Sigmoid colon (tissue), 7 donors: Measurements from ENCODE around the gene NOC4L. TPM values are rescaled to one million over a fixed set of nuclear protein-coding genes. Genes with fewer than 3 reads are reported as not detected.
"Not testable (repeated sequence)": the region's sequence is repeated elsewhere in the genome, so short reads cannot be mapped to it uniquely, and the experiment has no call there.

Experiments
- DNase-seq: peaks from one replicate; pipeline ENCODE4 v3.0.0-alpha.2; 2019
- H3K27ac ChIP-seq, 4 donors: fragments of 200-600 bp; sonication (generic); one replicate each; pipeline ENCODE4 v1.5.1; 2016 to 2019; ENCODE audit warnings: mild to moderate bottlenecking in 1 of 4
- H3K27me3 ChIP-seq, 3 donors: fragments of 200-600 bp; sonication (generic); one replicate each; pipeline ENCODE4 v1.5.1; 2019; ENCODE audit warnings: mild to moderate bottlenecking in 1 of 3
- H3K36me3 ChIP-seq, 4 donors: fragments of 200-600 bp; sonication (generic); one replicate each; pipeline ENCODE4 v1.5.1; 2016 to 2019
- H3K4me1 ChIP-seq, 4 donors: fragments of 200-600 bp; sonication (generic); one replicate each; pipeline ENCODE4 v1.5.1; 2017 to 2019
- H3K4me3 ChIP-seq, 4 donors: fragments of 200-600 bp; sonication (generic); one replicate each; pipeline ENCODE4 v1.5.1; 2017 to 2019; ENCODE audit warnings: mild to moderate bottlenecking in 2 of 4, moderate library complexity in 1 of 4
- H3K9me3 ChIP-seq, 4 donors: fragments of 200-600 bp in 3 of 4; sonication (generic) in 3 of 4; one replicate each; pipeline versions ENCODE4 v1.5.1 to v1.6.1; 2013 to 2019
- EP300 ChIP-seq, 4 donors: sonication (generic); formaldehyde crosslinking; IDR thresholded peaks; one replicate each; pipeline ENCODE4 v1.6.1; 2017; ENCODE audit warnings: antibody characterized with exemption in 4 of 4
- POLR2A ChIP-seq, 2 donors: fragments of 450-650 bp; IDR thresholded peaks; one replicate each; pipeline ENCODE4 v1.6.1; 2016; ENCODE audit warnings: antibody characterized with exemption in 2 of 2, mild to moderate bottlenecking in 2 of 2, moderate library complexity in 2 of 2
- POLR2AphosphoS5 ChIP-seq, 4 donors: sonication (generic); formaldehyde crosslinking; IDR thresholded peaks; one replicate each; pipeline ENCODE4 v1.6.1; 2017; ENCODE audit warnings: antibody characterized with exemption in 4 of 4
- WGBS, 2 donors: extraction: QIAGEN DNeasy Blood & Tissue Kit; methylation state at CpG; one replicate each; pipeline ENCODE4 v1.1.7; 2013; 5-methylcytosine and 5-hydroxymethylcytosine counted together
- intact Hi-C: fragments of 100-400 bp; cut with DNase I; formaldehyde crosslinking; loops from one replicate; pipeline ENCODE4 v1.15.1; 2023
- polyA plus RNA-seq, 3 donors: library from polyadenylated mRNA; stranded (reverse); fragments of 200-250 nt; gene quantifications; one replicate each; pipeline ENCODE4 v1.2.3, GENCODE V29; 2013
- total RNA-seq, 4 donors: library from RNA; depleted of rRNA; stranded (reverse); fragments of >200 nt; gene quantifications; one replicate each; pipeline ENCODE4 v1.1.0, GENCODE V29; 2016
- TF ChIP-seq, protein P1 (sequence below), 4 experiments: fragments of 450-650 bp in 3 of 4; fragments of 200-600 bp in 1 of 4; IDR thresholded peaks; one replicate each; pipeline ENCODE4 v1.5.1; 2016 to 2019; ENCODE audit warnings: antibody characterized with exemption in 4 of 4, mild to moderate bottlenecking in 3 of 4, moderate library complexity in 2 of 4
- donor health status: healthy with polysubstance abuse.
- donor health status: Bipolar disorder and iron deficiency.
- donor health status: healthy.

NOC4L gene
- total and polyA plus RNA-seq, 7 donors: 5.4 to 34.9 (median 9.4) TPM

DNA sequence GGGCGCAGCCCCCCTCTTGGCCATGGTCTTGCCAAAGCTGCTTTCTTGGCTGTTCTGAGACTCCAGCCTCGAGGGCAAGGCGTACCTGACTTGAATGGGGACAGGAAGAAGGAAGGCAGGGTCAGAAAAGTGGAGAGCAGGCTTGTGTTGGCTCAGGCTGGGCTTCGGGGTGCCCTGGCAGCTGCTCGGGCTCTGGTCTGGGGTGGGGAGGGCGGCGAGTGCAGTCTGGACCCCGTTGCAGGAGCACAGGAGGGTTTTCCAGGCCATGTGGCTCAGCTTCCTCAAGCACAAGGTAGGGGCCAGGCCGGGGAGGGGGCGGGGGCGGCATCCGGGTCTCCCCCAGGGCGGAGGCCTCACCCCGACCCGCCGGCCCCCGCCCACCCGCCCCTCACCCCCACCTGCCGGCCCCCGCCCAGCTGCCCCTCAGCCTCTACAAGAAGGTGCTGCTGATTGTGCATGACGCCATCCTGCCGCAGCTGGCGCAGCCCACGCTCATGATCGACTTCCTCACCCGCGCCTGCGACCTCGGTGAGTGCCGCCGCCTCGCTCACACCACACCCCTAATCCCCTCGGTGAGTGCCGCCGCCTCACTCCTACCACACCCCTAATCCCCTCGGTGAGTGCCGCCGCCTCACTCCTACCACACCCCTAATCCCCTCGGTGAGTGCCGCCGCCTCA, 4.2 kb downstream of the NOC4L start:
- 89 to 91% methylated on average over 35 of the region's 41 CpGs for WGBS, 2 donors
- intact Hi-C loops: loop anchor here (10.0 kb wide), 1 partner anchor 346 kb away; the partner anchor contains the start of gene FBRSL1

DNA sequence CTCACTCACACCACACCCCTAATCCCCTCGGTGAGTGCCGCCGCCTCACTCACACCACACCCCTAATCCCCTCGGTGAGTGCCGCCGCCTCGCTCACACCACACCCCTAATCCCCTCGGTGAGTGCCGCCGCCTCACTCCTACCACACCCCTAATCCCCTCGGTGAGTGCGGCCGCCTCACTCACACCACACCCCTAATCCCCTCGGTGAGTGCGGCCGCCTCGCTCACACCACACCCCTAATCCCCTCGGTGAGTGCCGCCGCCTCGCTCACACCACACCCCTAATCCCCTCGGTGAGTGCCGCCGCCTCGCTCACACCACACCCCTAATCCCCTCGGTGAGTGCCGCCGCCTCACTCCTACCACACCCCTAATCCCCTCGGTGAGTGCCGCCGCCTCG, 5.3 kb downstream of the NOC4L start:
- H3K4me1 ChIP-seq: peaks cover 0 to 20% (median 19%) of the 10 kb centered on the region in 4 donors
- H3K9me3 ChIP-seq, H3K4me3 ChIP-seq, H3K27ac ChIP-seq, H3K27me3 ChIP-seq, DNase-seq: not testable (repeated sequence)
- intact Hi-C loops: loop anchor here (10.0 kb wide), 1 partner anchor 345 kb away; the partner anchor contains the start of gene FBRSL1
- H3K36me3 ChIP-seq: peaks cover 8 to 41% (median 16%) of the 10 kb centered on the region in 4 donors
- 89 to 91% methylated on average over 17 to 25 of the region's 32 CpGs for WGBS, 2 donors

More for the DNA sequence above, 4.2 kb downstream of the NOC4L start:
- Histone ChIP-seq H3K36me3 (peaks cover 8 to 41% (median 16%) of the 10 kb centered on the region in 4 donors), H3K4me3 (no peak overlapping the region), H3K4me1 (peaks cover 0 to 16% (median 12%) of the 10 kb centered on the region in 4 donors), H3K27ac (no peak overlapping the region), H3K27me3 (no peaks in the 10 kb centered on the region), H3K9me3 (no peaks in the 10 kb centered on the region)
- peak; percentile 52 for DNase-seq
- no peak for TF ChIP-seq POLR2AphosphoS5 (IDR thresholded peaks at IDR 0.05)
- TF ChIP-seq EP300 (IDR thresholded peaks at IDR 0.05): no peak
- TF ChIP-seq, protein P1, sequence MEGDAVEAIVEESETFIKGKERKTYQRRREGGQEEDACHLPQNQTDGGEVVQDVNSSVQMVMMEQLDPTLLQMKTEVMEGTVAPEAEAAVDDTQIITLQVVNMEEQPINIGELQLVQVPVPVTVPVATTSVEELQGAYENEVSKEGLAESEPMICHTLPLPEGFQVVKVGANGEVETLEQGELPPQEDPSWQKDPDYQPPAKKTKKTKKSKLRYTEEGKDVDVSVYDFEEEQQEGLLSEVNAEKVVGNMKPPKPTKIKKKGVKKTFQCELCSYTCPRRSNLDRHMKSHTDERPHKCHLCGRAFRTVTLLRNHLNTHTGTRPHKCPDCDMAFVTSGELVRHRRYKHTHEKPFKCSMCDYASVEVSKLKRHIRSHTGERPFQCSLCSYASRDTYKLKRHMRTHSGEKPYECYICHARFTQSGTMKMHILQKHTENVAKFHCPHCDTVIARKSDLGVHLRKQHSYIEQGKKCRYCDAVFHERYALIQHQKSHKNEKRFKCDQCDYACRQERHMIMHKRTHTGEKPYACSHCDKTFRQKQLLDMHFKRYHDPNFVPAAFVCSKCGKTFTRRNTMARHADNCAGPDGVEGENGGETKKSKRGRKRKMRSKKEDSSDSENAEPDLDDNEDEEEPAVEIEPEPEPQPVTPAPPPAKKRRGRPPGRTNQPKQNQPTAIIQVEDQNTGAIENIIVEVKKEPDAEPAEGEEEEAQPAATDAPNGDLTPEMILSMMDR (IDR thresholded peaks at IDR 0.05): no peak

DNA sequence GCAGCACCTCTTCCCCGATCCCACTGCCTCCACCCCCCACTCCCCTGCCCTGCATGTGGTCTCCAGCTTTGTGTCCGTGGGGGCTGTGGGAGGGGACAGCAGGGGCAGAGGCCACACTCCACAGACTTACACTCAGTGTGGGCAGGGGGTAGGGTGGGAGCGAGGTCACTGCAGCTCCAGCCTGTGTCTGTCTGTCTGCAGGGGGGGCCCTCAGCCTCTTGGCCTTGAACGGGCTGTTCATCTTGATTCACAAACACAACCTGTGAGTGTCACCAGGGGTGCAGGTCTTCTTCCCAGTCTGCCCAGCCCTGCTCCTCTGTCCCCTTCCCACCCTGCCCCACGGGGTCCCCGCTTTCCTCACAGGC, 6.5 kb downstream of the NOC4L start:
- H3K4me1 ChIP-seq: peaks cover 0 to 11% (median 7%) of the 10 kb centered on the region in 4 donors
- DNase-seq: peak; percentile 59
- H3K36me3 ChIP-seq: peaks cover 8 to 41% (median 16%) of the 10 kb centered on the region in 4 donors
- intact Hi-C loops: loop anchor here (10.0 kb wide), 3 partner anchors 54 to 264 kb away; no protein-coding TSS in a partner anchor
- no peak for TF ChIP-seq POLR2AphosphoS5 (IDR thresholded peaks at IDR 0.05)
- TF ChIP-seq POLR2A (IDR thresholded peaks at IDR 0.05): no peak
- TF ChIP-seq, protein P1 (IDR thresholded peaks at IDR 0.05): no peak
- TF ChIP-seq EP300 (IDR thresholded peaks at IDR 0.05): no peak
- H3K27ac ChIP-seq: no peak overlapping the region
- WGBS, 2 donors: 89 to 90% methylated on average over 6 of the region's 6 CpGs
- no peaks in the 10 kb centered on the region for H3K9me3 ChIP-seq
- H3K4me3 ChIP-seq: no peak overlapping the region
- H3K27me3 ChIP-seq: no peaks in the 10 kb centered on the region

DNA sequence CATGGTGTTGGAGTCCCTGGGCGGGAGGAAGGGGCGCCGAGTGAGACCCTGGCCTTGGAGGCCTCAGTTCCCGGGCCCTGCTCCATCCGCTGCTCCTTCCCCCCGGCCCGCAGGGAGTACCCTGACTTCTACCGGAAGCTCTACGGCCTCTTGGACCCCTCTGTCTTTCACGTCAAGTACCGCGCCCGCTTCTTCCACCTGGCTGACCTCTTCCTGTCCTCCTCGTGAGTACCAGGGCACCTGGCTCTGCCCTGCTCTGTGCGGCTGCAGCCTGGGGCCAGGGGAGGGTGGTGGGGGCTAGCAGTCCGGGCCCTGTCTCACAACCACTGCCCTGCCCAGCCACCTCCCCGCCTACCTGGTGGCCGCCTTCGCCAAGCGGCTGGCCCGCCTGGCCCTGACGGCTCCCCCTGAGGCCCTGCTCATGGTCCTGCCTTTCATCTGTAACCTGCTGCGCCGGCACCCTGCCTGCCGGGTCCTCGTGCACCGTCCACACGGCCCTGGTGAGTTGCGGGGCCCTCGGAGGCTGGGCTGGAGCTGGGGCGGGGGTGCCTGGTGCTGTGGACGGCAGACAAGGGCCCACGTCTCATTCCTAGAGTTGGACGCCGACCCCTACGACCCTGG, 7.0 kb downstream of the NOC4L start:
- Histone ChIP-seq H3K27me3 (no peaks in the 10 kb centered on the region), H3K36me3 (peaks cover 8 to 40% (median 16%) of the 10 kb centered on the region in 4 donors), H3K4me3 (no peak overlapping the region), H3K4me1 (peaks cover 0 to 11% (median 7%) of the 10 kb centered on the region in 4 donors), H3K9me3 (no peaks in the 10 kb centered on the region), H3K27ac (no peak overlapping the region)
- intact Hi-C loops: loop anchor here (10.0 kb wide), 3 partner anchors 54 to 264 kb away; no protein-coding TSS in a partner anchor
- 93 to 95% methylated on average over 36 of the region's 36 CpGs for WGBS, 2 donors
- DNase-seq: no peak
- TF ChIP-seq POLR2AphosphoS5 (IDR thresholded peaks at IDR 0.05): no peak
- TF ChIP-seq, protein P1 (IDR thresholded peaks at IDR 0.05): no peak
- no peak for TF ChIP-seq POLR2A (IDR thresholded peaks at IDR 0.05)
- no peak for TF ChIP-seq EP300 (IDR thresholded peaks at IDR 0.05)

DNA sequence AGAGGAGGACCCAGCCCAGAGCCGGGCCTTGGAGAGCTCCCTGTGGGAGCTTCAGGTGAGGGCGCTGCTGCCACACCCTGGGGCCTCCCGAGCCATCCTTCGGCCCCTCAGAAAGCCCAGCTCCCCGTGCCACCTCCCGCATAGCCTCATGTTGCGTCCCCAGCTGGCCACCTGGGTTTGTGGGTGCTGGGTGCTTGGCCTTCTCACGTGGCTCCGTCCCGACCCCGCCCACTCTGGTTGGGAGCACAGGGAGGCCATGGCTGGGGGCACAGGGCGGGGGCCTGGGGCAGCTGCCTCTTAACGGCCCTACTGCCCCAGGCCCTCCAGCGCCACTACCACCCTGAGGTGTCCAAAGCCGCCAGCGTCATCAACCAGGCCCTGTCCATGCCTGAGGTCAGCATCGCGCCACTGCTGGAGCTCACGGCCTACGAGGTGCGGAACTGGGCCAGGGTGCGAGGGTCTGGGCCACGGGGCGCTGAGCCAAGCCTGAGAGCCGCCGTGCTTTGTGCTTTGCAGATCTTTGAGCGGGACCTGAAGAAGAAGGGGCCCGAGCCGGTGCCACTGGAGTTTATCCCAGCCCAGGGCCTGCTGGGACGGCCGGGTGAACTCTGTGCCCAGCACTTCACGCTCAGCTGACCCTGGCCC, 7.6 kb downstream of the NOC4L start:
- no peak overlapping the region for H3K27ac ChIP-seq
- DNase-seq: no peak
- TF ChIP-seq, protein P1 (IDR thresholded peaks at IDR 0.05): no peak
- TF ChIP-seq EP300 (IDR thresholded peaks at IDR 0.05) (no peak), POLR2A (IDR thresholded peaks at IDR 0.05) (no peak), POLR2AphosphoS5 (IDR thresholded peaks at IDR 0.05) (no peak)
- intact Hi-C loops: loop anchor here (2.0 to 10.0 kb wide), 4 partner anchors 53 to 263 kb away; no protein-coding TSS in a partner anchor
- no peaks in the 10 kb centered on the region for H3K27me3 ChIP-seq
- peaks cover 0 to 11% (median 7%) of the 10 kb centered on the region in 4 donors for H3K4me1 ChIP-seq
- H3K4me3 ChIP-seq: no peak overlapping the region
- H3K36me3 ChIP-seq: peaks cover 8 to 42% (median 16%) of the 10 kb centered on the region in 4 donors
- no peaks in the 10 kb centered on the region for H3K9me3 ChIP-seq
- 88 to 93% methylated on average over 32 of the region's 32 CpGs for WGBS, 2 donors
